A673 (cell line): Measurements from ENCODE around the gene ENTHD1.

Source experiments
- EZH2 ChIP-seq: fragments of 200-600 bp; sonication (generic); IDR thresholded peaks from 2 replicates; pipeline ENCODE4 v1.6.1; 2017; ENCODE audit warnings: borderline replicate concordance, low read depth, mild to moderate bottlenecking, mixed read lengths, antibody characterized with exemption, low read length; ENCODE audit not compliant: poor library complexity, severe bottlenecking
- TF ChIP-seq, protein P1 (sequence below): fragments of 300-800, 200-600 bp; sonication (generic); conservative IDR thresholded peaks from 2 replicates; pipeline ENCODE4 v1.5.1; 2017; ENCODE audit warnings: low read depth, mild to moderate bottlenecking, antibody characterized with exemption, low read length, moderate library complexity, mixed read lengths

DNA sequence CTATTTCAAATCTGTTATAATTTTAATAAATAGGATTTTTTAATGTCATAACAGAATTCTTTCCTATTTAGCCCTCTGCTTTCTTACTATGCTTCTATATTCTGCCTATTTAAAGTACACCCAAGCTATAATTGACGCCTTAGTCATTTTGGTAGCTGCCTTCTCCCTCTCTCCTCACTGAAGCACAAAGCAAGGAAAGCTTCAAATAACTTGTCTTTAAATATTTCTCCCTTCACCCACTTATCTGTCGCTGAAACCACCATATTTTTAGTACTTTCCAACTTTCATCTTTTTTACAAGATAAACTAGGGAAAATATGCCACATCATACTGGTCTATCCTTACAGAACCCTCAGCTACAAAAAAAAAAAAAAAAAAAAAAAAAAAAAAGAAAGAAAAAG, 127.9 kb downstream of the ENTHD1 start:
- TF ChIP-seq, protein P1, sequence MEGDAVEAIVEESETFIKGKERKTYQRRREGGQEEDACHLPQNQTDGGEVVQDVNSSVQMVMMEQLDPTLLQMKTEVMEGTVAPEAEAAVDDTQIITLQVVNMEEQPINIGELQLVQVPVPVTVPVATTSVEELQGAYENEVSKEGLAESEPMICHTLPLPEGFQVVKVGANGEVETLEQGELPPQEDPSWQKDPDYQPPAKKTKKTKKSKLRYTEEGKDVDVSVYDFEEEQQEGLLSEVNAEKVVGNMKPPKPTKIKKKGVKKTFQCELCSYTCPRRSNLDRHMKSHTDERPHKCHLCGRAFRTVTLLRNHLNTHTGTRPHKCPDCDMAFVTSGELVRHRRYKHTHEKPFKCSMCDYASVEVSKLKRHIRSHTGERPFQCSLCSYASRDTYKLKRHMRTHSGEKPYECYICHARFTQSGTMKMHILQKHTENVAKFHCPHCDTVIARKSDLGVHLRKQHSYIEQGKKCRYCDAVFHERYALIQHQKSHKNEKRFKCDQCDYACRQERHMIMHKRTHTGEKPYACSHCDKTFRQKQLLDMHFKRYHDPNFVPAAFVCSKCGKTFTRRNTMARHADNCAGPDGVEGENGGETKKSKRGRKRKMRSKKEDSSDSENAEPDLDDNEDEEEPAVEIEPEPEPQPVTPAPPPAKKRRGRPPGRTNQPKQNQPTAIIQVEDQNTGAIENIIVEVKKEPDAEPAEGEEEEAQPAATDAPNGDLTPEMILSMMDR: no peak
- TF ChIP-seq EZH2: no peak
